Heart right ventricle (tissue), 16 donors: ENCODE results near the gene TOGARAM2. TPM values are rescaled to one million over a fixed set of nuclear protein-coding genes. Genes with fewer than 3 reads are reported as not detected.
"Not testable (repeated sequence)": the region's sequence is repeated elsewhere in the genome, so short reads cannot be mapped to it uniquely, and the experiment has no call there.

Experiments
- ATAC-seq, 8 donors: fragments of 200-7000 bp; cut with Tn5 transposase; one replicate each; pipeline ENCODE4 v1.9.1; 2020; ENCODE audit warnings: mild to moderate bottlenecking in 8 of 8, moderate library complexity in 8 of 8, moderate number of reproducible peaks in 1 of 8
- DNase-seq, 2 donors: peaks; one replicate each; pipeline ENCODE4 v3.0.0-alpha.2; 2020
- H3K27ac ChIP-seq, 10 donors: fragments of 200-600 bp; sonication (generic) in 2 of 10; one replicate each; pipeline versions ENCODE4 v1.5.0 to v1.8.0; 2020 to 2022; ENCODE audit warnings: mild to moderate bottlenecking in 3 of 10
- H3K27me3 ChIP-seq, 7 donors: fragments of 200-600 bp; one replicate each; pipeline ENCODE4 v1.8.0; 2021 to 2022; ENCODE audit warnings: mild to moderate bottlenecking in 2 of 7
- H3K36me3 ChIP-seq, 9 donors: fragments of 200-600 bp; sonication (generic) in 1 of 9; one replicate each; pipeline versions ENCODE4 v1.5.0 to v1.8.0; 2020 to 2022; ENCODE audit warnings: mild to moderate bottlenecking in 2 of 9
- H3K4me1 ChIP-seq, 9 donors: fragments of 200-600 bp; sonication (generic) in 1 of 9; one replicate each; pipeline versions ENCODE4 v1.5.0 to v1.8.0; 2020 to 2022; ENCODE audit warnings: mild to moderate bottlenecking in 4 of 9
- H3K4me3 ChIP-seq, 10 donors: fragments of 200-600 bp; sonication (generic) in 2 of 10; one replicate each; pipeline versions ENCODE4 v1.5.0 to v1.8.0; 2020 to 2022; ENCODE audit warnings: mild to moderate bottlenecking in 7 of 10, moderate library complexity in 2 of 10
- H3K9me3 ChIP-seq, 11 donors: fragments of 200-600 bp in 10 of 11; sonication (generic) in 2 of 11; one replicate each; pipeline versions ENCODE4 v1.5.0 to v1.8.0; 2013 to 2022; ENCODE audit warnings: mild to moderate bottlenecking in 2 of 11, control low read depth in 1 of 11, moderate library complexity in 1 of 11
- CTCF ChIP-seq, 9 donors: fragments of 200-600 bp; sonication (generic) in 2 of 9; IDR thresholded peaks; one replicate each; pipeline versions ENCODE4 v1.5.0 to v1.8.0; 2021 to 2022; ENCODE audit warnings: antibody characterized with exemption in 9 of 9, mild to moderate bottlenecking in 5 of 9, moderate library complexity in 1 of 9
- WGBS, 2 donors: extraction: QIAGEN DNeasy Blood & Tissue Kit; methylation state at CpG; one replicate each; pipeline ENCODE4 v1.1.7; 2013; ENCODE audit warnings: inconsistent platforms in 1 of 2; 5-methylcytosine and 5-hydroxymethylcytosine counted together
- intact Hi-C, 10 donors: fragments of 100-400 bp; cut with DNase I; formaldehyde crosslinking; loops; one replicate each; pipeline versions ENCODE4 v1.11.1 to v1.14.2; 2022
- polyA plus RNA-seq, 2 donors: library from polyadenylated mRNA; stranded (reverse); fragments of 200-250 nt; gene quantifications; one replicate each; pipeline ENCODE4 v1.2.3, GENCODE V29; 2013
- total RNA-seq, 10 donors: library from RNA; stranded (reverse); fragmentation: NEBNext Ultra II Directional in 3 of 10; extraction: Animal tissue kit (Norgen Biotek cat#: 25700) in 3 of 10; gene quantifications; one replicate each; pipeline versions ENCODE4 v1.2.1 to v1.2.4, GENCODE V29; 2021 to 2023
- donor health status: Arrhythmogenic right ventricular cardiomyopathy.
- donor health status: ischemic (EF 13 %, LVEDD 7.1; RV severe dilation, severe dysfunction).
- donor health status: healthy with polysubstance abuse.
- donor health status: DM: no; HTN: yes; CAD: no.
- donor health status: DM: no; HTN: no; CAD: no.
- donor health status: ischemic (EF 25% LVEDD 6.9; RV normal size, moderate dysfunction).
- donor health status: ischemic (EF 25% LVEDD 5.7; RV mildly dilated, moderate dysfunction).
- donor health status: healthy.
- donor health status: DM: yes; HTN: yes; CAD: no.
- donor health status: Ischemic cardiomyopathy.
- donor health status: ischemic (EF 35%, LVEDD 5.7; RV mildly dilated, moderate dysfunction).
- donor health status: nonischemic (EF 11% LVEDD 7.7; RV severe dilation, severe dysfunction).
- donor health status: DM: yes; HTN: yes; CAD: no.
- donor health status: PGD.
- donor health status: ischemic (EF 29% LVEDD 5.4; RV normal size, mild dysfunction).
- donor health status: nonischemic (EF 23%, LVEDD 6.1; RV moderate dilation, normal function).

The TOGARAM2 gene
- total and polyA plus RNA-seq, 12 donors = 1.4 to 68.3 (median 14.6) TPM

GRCh38 chr2:29084554-29084953 is 103.5 kb downstream of the TOGARAM2 start:
- Histone ChIP-seq H3K4me3 (no peak overlapping the region), H3K27ac (no peak overlapping the region), H3K27me3 (peaks cover 0 to 4% (median 0%) of the 10 kb centered on the region in 7 donors), H3K9me3 (peaks cover 0 to 21% (median 9%) of the 10 kb centered on the region in 11 donors), H3K4me1 (peaks cover 0 to 15% (median 0%) of the 10 kb centered on the region in 9 donors), H3K36me3 (no peaks in the 10 kb centered on the region)
- 94% methylated on average over 1 of the region's 1 CpG for WGBS, 2 donors
- ATAC-seq = no peak
- no peak for DNase-seq
- no peak for TF ChIP-seq CTCF (IDR thresholded peaks at IDR 0.05)
- intact Hi-C loops = no loop called here

GRCh38 chr2:29090311-29090710 is 109.2 kb downstream of the TOGARAM2 start:
- intact Hi-C loops, H3K9me3 ChIP-seq, H3K4me3 ChIP-seq, H3K27me3 ChIP-seq, ATAC-seq, DNase-seq, H3K4me1 ChIP-seq, H3K36me3 ChIP-seq, H3K27ac ChIP-seq: not testable (repeated sequence)
- 85 to 92% methylated on average over 7 of the region's 7 CpGs for WGBS, 2 donors

GRCh38 chr2:29096969-29097368 is 115.9 kb downstream of the TOGARAM2 start:
- intact Hi-C loops = no loop called here

GRCh38 chr2:29097569-29097968 is 116.5 kb downstream of the TOGARAM2 start:
- ATAC-seq (no peak), DNase-seq (no peak)
- TF ChIP-seq CTCF (IDR thresholded peaks at IDR 0.05) = no peak
- Histone ChIP-seq H3K4me1 (no peaks in the 10 kb centered on the region), H3K36me3 (no peaks in the 10 kb centered on the region), H3K27ac (no peak overlapping the region), H3K4me3 (no peak overlapping the region), H3K27me3 (no peaks in the 10 kb centered on the region), H3K9me3 (no peaks in the 10 kb centered on the region)
- WGBS, 2 donors = 70 to 73% methylated on average over 6 of the region's 6 CpGs
- intact Hi-C loops = no loop called here

More at GRCh38 chr2:29096969-29097368, 115.9 kb downstream of the TOGARAM2 start:
- no peak overlapping the region for H3K27ac ChIP-seq
- TF ChIP-seq CTCF (IDR thresholded peaks at IDR 0.05) = no peak
- H3K27me3 ChIP-seq = no peaks in the 10 kb centered on the region
- H3K4me3 ChIP-seq = no peak overlapping the region
- ATAC-seq (peak in 1 of 8 donors; percentile 23), DNase-seq (no peak)
- H3K4me1 ChIP-seq = no peaks in the 10 kb centered on the region
- 91% methylated on average over 8 of the region's 8 CpGs for WGBS, 2 donors
- H3K36me3 ChIP-seq = no peaks in the 10 kb centered on the region
- H3K9me3 ChIP-seq = no peaks in the 10 kb centered on the region

- H3K4me3 ChIP-seq = no peak overlapping the region
- no peak overlapping the region for H3K27ac ChIP-seq
- intact Hi-C loops = no loop called here
- no peaks in the 10 kb centered on the region for H3K36me3 ChIP-seq
- DNase-seq (no peak), ATAC-seq (no peak)
- no peaks in the 10 kb centered on the region for H3K27me3 ChIP-seq
- no peak for TF ChIP-seq CTCF (IDR thresholded peaks at IDR 0.05)
- H3K9me3 ChIP-seq = no peaks in the 10 kb centered on the region
- H3K4me1 ChIP-seq = no peaks in the 10 kb centered on the region
- WGBS, 2 donors = 91% methylated on average over 1 of the region's 1 CpG
Observed at GRCh38 chr2:29100564-29100963, 119.5 kb downstream of the TOGARAM2 start.

Other genes with a start within 250 kb of the TOGARAM2 start
- 100 to 1,000 TPM; 381 to 525 (median 432) TPM for gene PPP1CB, start 229.5 kb upstream of the TOGARAM2 start, total RNA-seq
- 100 to 1,000 TPM in 1 of 2 donors, 10 to 100 TPM in 1; 81.8 to 101 TPM for gene PPP1CB, start 229.5 kb upstream of the TOGARAM2 start, polyA plus RNA-seq
- under 1 TPM; 0.16 to 0.46 (median 0.28) TPM for gene SPDYA, start 170.5 kb upstream of the TOGARAM2 start, total RNA-seq
- gene SPDYA, start 170.5 kb upstream of the TOGARAM2 start, polyA plus RNA-seq = under 1 TPM; 0.07 to 0.15 TPM
- 10 to 100 TPM; 13.5 to 25.0 (median 17.5) TPM for gene TRMT61B, start 111.0 kb upstream of the TOGARAM2 start, total RNA-seq
- 10 to 100 TPM; 15.8 to 54.1 TPM for gene TRMT61B, start 111.0 kb upstream of the TOGARAM2 start, polyA plus RNA-seq
- 10 to 100 TPM; 16.3 to 42.1 (median 25.9) TPM for gene WDR43, start 86.6 kb upstream of the TOGARAM2 start, total RNA-seq
- gene WDR43, start 86.6 kb upstream of the TOGARAM2 start, polyA plus RNA-seq = 10 to 100 TPM in 1 of 2 donors, 1 to 10 TPM in 1; 5.9 to 11.2 TPM
- 1 to 10 TPM in 7 of 10 donors, under 1 TPM in 3; 0.20 to 3.3 (median 1.2) TPM for gene PCARE, start 93.2 kb downstream of the TOGARAM2 start, total RNA-seq
- gene PCARE, start 93.2 kb downstream of the TOGARAM2 start, polyA plus RNA-seq = under 1 TPM; 0.04 to 0.29 TPM
- gene CLIP4, start 134.1 kb downstream of the TOGARAM2 start, total RNA-seq = 10 to 100 TPM; 31.8 to 55.2 (median 45.2) TPM
- 10 to 100 TPM in 1 of 2 donors, 1 to 10 TPM in 1; 8.3 to 11.2 TPM for gene CLIP4, start 134.1 kb downstream of the TOGARAM2 start, polyA plus RNA-seq